HEK293T (cell line): ENCODE measurements around the gene GUSB.

ENCODE experiments used
- CTBP1 ChIP-seq: fragments of 450-650 bp; IDR thresholded peaks from 2 replicates; pipeline ENCODE4 v1.6.1; 2016; ENCODE audit warnings: borderline replicate concordance
- LEF1 ChIP-seq: fragments of 450-650 bp; IDR thresholded peaks from 2 replicates; pipeline ENCODE4 v1.6.1; 2017; ENCODE audit warnings: mild to moderate bottlenecking, borderline replicate concordance

DNA sequence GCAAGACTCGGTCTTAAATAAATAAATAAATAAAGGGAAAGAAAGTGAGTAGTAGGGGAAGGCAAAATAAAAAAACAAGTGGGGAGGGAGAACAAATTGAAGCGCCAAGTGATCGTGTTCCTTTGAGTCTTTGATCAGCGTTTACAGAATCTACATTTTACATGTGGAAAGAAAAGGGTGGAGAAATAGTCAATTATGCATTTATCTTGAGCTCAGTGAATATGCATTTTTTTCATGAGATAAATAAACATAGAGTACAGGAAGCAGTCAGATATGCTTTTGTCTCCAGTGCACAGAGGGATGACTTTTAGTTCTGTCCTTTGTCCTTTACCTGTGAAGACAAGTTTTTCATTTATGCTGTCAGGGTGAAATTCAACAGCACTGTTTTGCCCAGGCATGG is 6.1 kb upstream of the GUSB start:
- no peak for TF ChIP-seq LEF1
- no peak for TF ChIP-seq CTBP1
